Activated B cell treated with CpG ODN at 0.5 μM for 24 hours (primary cell): Measurements from ENCODE around the gene PRRT1. TPM values are rescaled to one million over a fixed set of nuclear protein-coding genes. Genes with fewer than 3 reads are reported as not detected.
A peak's percentile ranks its signal among the peaks of the same experiment; 100 is the strongest.

Experiments
- ATAC-seq: fragments of 200-7000 bp; cut with Tn5 transposase; one replicate; pipeline ENCODE4 v1.10.0; 2021; ENCODE audit warnings: low read depth, mild to moderate bottlenecking, moderate library complexity
- CTCF ChIA-PET: fragments of 350-600 bp; sonication (Branson Sonifier 250); formaldehyde crosslinking; loops from one replicate; lab custom pipeline; 2021; ENCODE audit warnings: antibody characterized with exemption; lab: Charles Lee
- POLR2A ChIA-PET: fragments of 350-600 bp; sonication (Branson Sonifier 250); formaldehyde crosslinking; loops from one replicate; lab custom pipeline; 2021; ENCODE audit warnings: antibody characterized with exemption; lab: Charles Lee
- DNase-seq: peaks from one replicate; pipeline ENCODE4 v3.0.0; 2022
- H3K27ac Mint-ChIP-seq: one replicate; pipeline ENCODE4 v1.8.0; 2020; ENCODE audit warnings: mixed read lengths
- H3K27me3 Mint-ChIP-seq: one replicate; pipeline ENCODE4 v1.8.0; 2021; ENCODE audit warnings: mixed read lengths
- H3K36me3 Mint-ChIP-seq: one replicate; pipeline ENCODE4 v1.8.0; 2021; ENCODE audit warnings: low read depth, mixed read lengths
- H3K4me1 Mint-ChIP-seq: one replicate; pipeline ENCODE4 v1.8.0; 2021; ENCODE audit warnings: mixed read lengths
- H3K4me3 Mint-ChIP-seq: one replicate; pipeline ENCODE4 v1.8.0; 2020; ENCODE audit warnings: mild to moderate bottlenecking, mixed read lengths
- H3K9me3 Mint-ChIP-seq: one replicate; pipeline ENCODE4 v1.8.0; 2020; ENCODE audit warnings: mixed read lengths
- CTCF ChIP-seq: fragments of 200-600 bp; IDR thresholded peaks from one replicate; pipeline ENCODE4 v1.8.0; 2022; ENCODE audit warnings: antibody characterized with exemption, mild to moderate bottlenecking
- intact Hi-C: fragments of 100-400 bp; cut with micrococcal nuclease; formaldehyde crosslinking; loops from one replicate; pipeline ENCODE4 v1.15.1; 2024
- total RNA-seq: library from RNA; stranded (reverse); gene quantifications from 2 replicates; pipeline ENCODE4 v1.2.3, GENCODE V29; 2022

The PRRT1 gene
- total RNA-seq, 1 donor from 2014 or later, result not detected

- ChIA-PET POLR2A (interaction anchor here (0.7 to 5.2 kb wide), 15 partner anchors 9 to 1086 kb away, joined by 3 to 102 read pairs (median 6); partner anchors contain the start of genes AGPAT1, ATF6B, BAG6 and BRD2), CTCF (no interaction called here)
- H3K4me1 Mint-ChIP-seq, result peaks cover 83% of the 10 kb centered on the region
- intact Hi-C loops, result loop anchor here (1.0 to 10.0 kb wide), 5 partner anchors 13 to 751 kb away; partner anchors contain the start of genes ATF6B, ATP6V1G2, DDX39B and HLA-DMB
- ATAC-seq (no peak), DNase-seq (no peak)
- H3K27me3 Mint-ChIP-seq, result no peaks in the 10 kb centered on the region
- peak overlapping the region; percentile 91 for H3K4me3 Mint-ChIP-seq
- H3K36me3 Mint-ChIP-seq, result peaks cover 58% of the 10 kb centered on the region
- H3K27ac Mint-ChIP-seq, result peak overlapping the region; percentile 96
- no peaks in the 10 kb centered on the region for H3K9me3 Mint-ChIP-seq
- no peak for TF ChIP-seq CTCF
These were observed 39.4 kb upstream of the PRRT1 start for GRCh38 chr6:32190911-32191677.

- ChIA-PET POLR2A (interaction anchor here (0.6 to 5.2 kb wide), 31 partner anchors 8 to 1976 kb away, joined by 3 to 102 read pairs (median 4); partner anchors contain the start of genes AGPAT1, ATF6B, BAG6 and BRD2), CTCF (no interaction called here)
- H3K27ac Mint-ChIP-seq, result peak within 1 kb of the TSS; percentile 96
- DNase-seq, result peak; percentile 61
- H3K36me3 Mint-ChIP-seq, result peaks cover 60% of the 10 kb centered on the region
- intact Hi-C loops, result loop anchor here (1.0 to 10.0 kb wide), 5 partner anchors 12 to 752 kb away; partner anchors contain the start of genes ATF6B, ATP6V1G2, DDX39B and HLA-DMB
- no peaks in the 10 kb centered on the region for H3K27me3 Mint-ChIP-seq
- no peak for TF ChIP-seq CTCF
- H3K9me3 Mint-ChIP-seq, result no peaks in the 10 kb centered on the region
- peak within 1 kb of the TSS; percentile 91 for H3K4me3 Mint-ChIP-seq
- H3K4me1 Mint-ChIP-seq, result peaks cover 85% of the 10 kb centered on the region
- peak; percentile 86 for ATAC-seq
These were observed 38.5 kb upstream of the PRRT1 start, which contains the start of gene PBX2 for GRCh38 chr6:32190054-32190851. PBX2 (minus strand) TSS chr6:32190202; CDS start chr6:32189915, 287 bp downstream.

GRCh38 chr6:32189742-32190053 is 38.0 kb upstream of the PRRT1 start:
- ATAC-seq (no peak), DNase-seq (no peak)
- Mint-ChIP-seq H3K27me3 (no peaks in the 10 kb centered on the region), H3K4me1 (peaks cover 80% of the 10 kb centered on the region), H3K27ac (peak overlapping the region; percentile 83), H3K36me3 (peaks cover 59% of the 10 kb centered on the region), H3K9me3 (no peaks in the 10 kb centered on the region), H3K4me3 (peak overlapping the region; percentile 91)
- no peak for TF ChIP-seq CTCF
- ChIA-PET POLR2A (interaction anchor here (0.7 to 5.2 kb wide), 16 partner anchors 8 to 1088 kb away, joined by 3 to 102 read pairs (median 5); partner anchors contain the start of genes AGPAT1, ATF6B, BAG6 and BRD2), CTCF (no interaction called here)
- intact Hi-C loops, result loop anchor here (1.0 to 10.0 kb wide), 5 partner anchors 11 to 753 kb away; partner anchors contain the start of genes ATF6B, ATP6V1G2, DDX39B and HLA-DMB

DNA sequence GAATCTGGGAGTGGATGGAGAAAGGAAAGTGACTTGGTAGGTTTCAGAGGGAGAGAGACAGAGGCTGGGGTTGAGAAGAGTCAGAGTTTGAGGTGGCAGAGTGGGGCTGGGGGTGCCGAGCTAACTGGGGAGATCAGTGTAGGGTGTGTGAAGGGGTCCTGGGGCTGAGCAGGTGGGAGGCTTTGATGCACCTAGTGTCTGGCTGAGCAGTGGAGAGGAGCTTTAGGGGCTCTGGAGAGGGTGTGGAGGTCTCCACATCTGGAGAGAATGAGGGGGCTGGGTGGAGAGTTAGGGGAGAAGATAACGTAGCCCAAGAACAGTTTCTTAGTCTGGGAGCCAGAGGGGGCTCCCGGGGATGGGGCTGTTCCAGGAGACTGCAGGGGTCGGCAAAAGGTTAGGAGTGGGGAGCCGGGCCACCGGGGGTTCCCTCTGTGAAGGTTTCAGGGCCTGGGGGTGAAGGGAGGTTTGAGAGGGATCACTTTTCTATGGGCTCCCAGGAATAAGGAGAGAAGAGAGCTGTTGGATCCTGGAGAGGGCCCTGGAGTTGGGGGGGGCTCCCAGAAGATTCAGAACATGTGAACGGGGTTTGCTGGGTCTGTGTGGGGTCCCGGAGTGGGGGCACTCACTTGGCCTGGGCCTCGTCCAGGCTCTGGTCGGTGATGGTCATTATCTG is 37.5 kb upstream of the PRRT1 start:
- peaks cover 59% of the 10 kb centered on the region for H3K36me3 Mint-ChIP-seq
- H3K9me3 Mint-ChIP-seq, result no peaks in the 10 kb centered on the region
- ATAC-seq, result no peak
- H3K27me3 Mint-ChIP-seq, result no peaks in the 10 kb centered on the region
- peak overlapping the region; percentile 83 for H3K27ac Mint-ChIP-seq
- no peak for DNase-seq
- peak overlapping the region; percentile 91 for H3K4me3 Mint-ChIP-seq
- POLR2A ChIA-PET, result interaction anchor here (0.9 to 5.2 kb wide), 6 partner anchors 11 to 1088 kb away, joined by 3 to 102 read pairs (median 3); partner anchors contain the start of genes AGPAT1, ATF6B, FKBPL and RNF5
- intact Hi-C loops, result no loop called here
- peaks cover 76% of the 10 kb centered on the region for H3K4me1 Mint-ChIP-seq
- CTCF ChIA-PET, result no interaction called here
- TF ChIP-seq CTCF, result no peak
